Measurements from ENCODE around the gene ST8SIA5. TPM values are rescaled to one million over a fixed set of nuclear protein-coding genes. Genes with fewer than 3 reads are reported as not detected.

ST8SIA5 gene
- total and polyA plus RNA-seq, 2 of the 4 experiments (the other 2 are of a cell fraction): 0.03 TPM; not detected in 1

- Histone ChIP-seq H3K23ac (ENCODE audit: low read depth, low read length) (no peak overlapping the region), H4K91ac (ENCODE audit: insufficient read depth, low read depth, low read length) (no peak overlapping the region), H2BK5ac (ENCODE audit: low read depth, low read length, poor library complexity, severe bottlenecking) (no peak overlapping the region), H3K36me3 (ENCODE audit: control insufficient read depth, insufficient read depth, low read length) (no peaks in the 10 kb centered on the region), H4K5ac (ENCODE audit: low read depth, low read length) (no peak overlapping the region), H3K27ac (ENCODE audit: insufficient read depth, low read length) (no peak overlapping the region), H4K8ac (ENCODE audit: low read depth in 2 of 2, low read length in 2 of 2) (no peak overlapping the region), H3K9me1 (ENCODE audit: insufficient read depth, low read length) (no peaks in the 10 kb centered on the region), H3K4me2 (ENCODE audit: low read depth, low read length) (no peak overlapping the region), H3K14ac (replicated peaks; ENCODE audit: low read depth, low read length) (no peak overlapping the region), H3K4me1 (ENCODE audit: control insufficient read depth, insufficient read depth, low read length) (no peaks in the 10 kb centered on the region), H2AK5ac (ENCODE audit: low read depth, low read length) (no peak overlapping the region), H3K79me1 (ENCODE audit: low read depth in 1 of 2, low read length in 2 of 2) (no peaks in the 10 kb centered on the region), H2BK20ac (ENCODE audit: low read depth, low read length) (no peak overlapping the region), H4K20me1 (ENCODE audit: insufficient read depth, low read length) (no peaks in the 10 kb centered on the region), H3K4ac (ENCODE audit: low read depth, low read length) (no peak overlapping the region), H2BK120ac (ENCODE audit: low read depth, low read length) (no peak overlapping the region), H2BK15ac (ENCODE audit: low read depth, low read length) (no peak overlapping the region), H3K56ac (ENCODE audit: extremely low read depth, insufficient read depth, low read length) (no peak overlapping the region), H3K4me3 (ENCODE audit: insufficient read depth, low read depth, low read length) (no peak overlapping the region), H2AK9ac (replicated peaks; ENCODE audit: low read depth, low read length, poor library complexity) (no peak overlapping the region), H3K9me3 (ENCODE audit: control insufficient read depth, insufficient read depth, low read length) (no peaks in the 10 kb centered on the region), H3K18ac (ENCODE audit: low read depth, low read length) (no peak overlapping the region), H2AFZ (replicated peaks; ENCODE audit: low read length, poor library complexity) (peak overlapping the region; percentile 21), H3K27me3 (ENCODE audit: control insufficient read depth, insufficient read depth, low read length) (peaks cover 27% of the 10 kb centered on the region), H3K9ac (ENCODE audit: low read depth, low read length) (no peak overlapping the region)
- ChIA-PET POLR2A (ENCODE audit: unreplicated experiment) (no interaction called here), CTCF (no interaction called here)
- dilution Hi-C loops (cut with HindIII; ENCODE audit: low sequenced_read_pairs, unreplicated experiment): no loop called here
- WGBS, 2 experiments (ENCODE audit: extremely low coverage in 2 of 2, insufficient read length in 1 of 2): 42% methylated on average over 4 of the region's 6 CpGs; no CpG with 5 or more reads in 1 of the 2 experiments
- TF ChIP-seq MAFK (IDR thresholded peaks at IDR 0.05; ENCODE audit: low read depth, low read length) (no peak), CEBPB (IDR thresholded peaks at IDR 0.05; ENCODE audit: low read depth, low read length) (no peak), MXI1 (IDR thresholded peaks at IDR 0.05; ENCODE audit: borderline replicate concordance, low read depth, low read length) (no peak), RAD21 (IDR thresholded peaks at IDR 0.05; ENCODE audit: low read length) (no peak), MAZ (IDR thresholded peaks at IDR 0.05; ENCODE audit: borderline replicate concordance, low read depth, low read length) (no peak)
- DNase-seq (no peak), ATAC-seq (ENCODE audit: low read depth) (no peak)
- in situ Hi-C loops (cut with MboI; ENCODE audit: low sequenced_read_pairs): no loop called here
- intact Hi-C loops (cut with micrococcal nuclease): no loop called here
- BruUV-seq (replicated peaks): no TSS peak
These were observed 6.2 kb downstream of the ST8SIA5 start for GRCh38 chr18:46750626-46751025.
